GM19463 (cell line): Measurements from ENCODE around the gene NANOS2.

Source experiments
- ATAC-seq: cut with Tn5 transposase; IDR thresholded peaks from one replicate; pipeline ENCODE4 v1.9.1; 2021; ENCODE audit warnings: mild to moderate bottlenecking, moderate library complexity; ENCODE audit not compliant: unreplicated experiment

The NANOS2 gene

GRCh38 chr19:45913874-45914830 is at the start of gene NANOS2:
TSS of gene NANOS2 (minus strand) at chr19:45914778. CDS start at chr19:45914693, 85 bp downstream.
- no peak for ATAC-seq

- ATAC-seq, result no peak
Observed at GRCh38 chr19:45962021-45962420, 47.4 kb upstream of the NANOS2 start.

- ATAC-seq, result no peak
Observed at GRCh38 chr19:45960595-45961235, 46.1 kb upstream of the NANOS2 start.

- no peak for ATAC-seq
Observed at GRCh38 chr19:45959517-45960025, 45.0 kb upstream of the NANOS2 start.

GRCh38 chr19:45958769-45959516 is 44.4 kb upstream of the NANOS2 start:
- no peak for ATAC-seq

GRCh38 chr19:45958320-45958719 is 43.7 kb upstream of the NANOS2 start:
- ATAC-seq, result no peak

GRCh38 chr19:45955905-45956608 is 41.5 kb upstream of the NANOS2 start:
- ATAC-seq, result no peak

DNA sequence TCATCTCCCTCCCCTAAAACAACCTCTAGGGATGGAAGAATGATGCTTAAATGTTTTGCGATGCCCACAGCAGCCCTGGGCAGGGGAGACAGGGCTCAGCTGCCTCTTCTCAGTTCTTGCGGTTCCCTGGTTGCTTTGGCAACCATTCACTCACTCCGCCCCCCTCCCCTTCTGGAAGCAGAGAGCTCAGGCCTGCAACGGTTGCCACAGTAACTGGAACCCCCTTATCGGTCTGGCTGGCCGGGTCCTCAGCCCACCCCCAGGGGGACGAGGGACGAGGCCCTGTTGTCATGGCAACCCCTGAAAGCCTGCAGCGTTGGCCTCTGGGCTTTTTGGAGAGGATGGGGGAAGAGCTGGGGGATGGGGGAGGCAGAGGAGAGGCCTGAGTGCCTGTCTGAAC is 39.6 kb upstream of the NANOS2 start:
- ATAC-seq, result no peak

GRCh38 chr19:45953676-45954075 is 39.1 kb upstream of the NANOS2 start:
- no peak for ATAC-seq

DNA sequence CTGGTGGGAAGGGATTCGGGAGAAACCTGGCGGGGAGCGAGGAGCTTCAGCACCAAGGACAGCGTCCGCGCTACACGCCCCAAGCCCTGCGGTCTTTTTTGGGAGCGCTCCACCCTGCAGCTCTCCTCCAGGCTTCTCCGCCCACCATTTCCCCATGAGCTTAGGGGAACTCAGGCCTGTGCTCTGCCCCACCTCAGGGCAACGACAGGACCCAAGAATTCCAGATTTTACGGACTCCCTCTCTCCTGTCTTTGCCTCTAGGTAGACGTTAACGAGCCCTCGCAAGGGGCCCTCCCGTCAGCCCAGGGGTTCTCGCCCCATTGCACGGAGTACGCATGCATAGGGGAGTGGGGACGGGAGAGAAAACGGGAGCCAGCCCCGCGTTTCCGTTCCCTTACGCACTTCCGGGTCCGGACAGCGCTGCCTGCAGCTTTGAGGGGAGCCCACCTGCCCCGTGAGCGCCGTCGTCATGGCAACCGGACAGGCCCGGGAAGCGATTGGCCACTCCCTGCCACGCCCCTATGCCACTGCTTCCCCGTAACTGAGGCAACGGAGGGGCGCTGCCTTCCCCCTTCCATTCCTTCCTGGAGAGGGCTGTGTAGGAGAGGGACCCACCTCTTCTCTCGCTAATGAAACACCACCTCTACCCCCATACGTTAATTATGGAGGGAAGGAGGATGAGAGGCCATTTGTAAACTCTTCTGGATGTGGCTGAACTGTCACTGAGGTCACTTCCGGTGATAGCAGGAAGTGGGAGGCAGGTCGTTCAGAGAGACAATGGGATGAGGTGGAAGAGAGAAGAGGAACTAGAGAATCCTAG is 38.3 kb upstream of the NANOS2 start:
- no peak for ATAC-seq

- ATAC-seq, result no peak
Observed at GRCh38 chr19:45952341-45952685, 37.7 kb upstream of the NANOS2 start.

DNA sequence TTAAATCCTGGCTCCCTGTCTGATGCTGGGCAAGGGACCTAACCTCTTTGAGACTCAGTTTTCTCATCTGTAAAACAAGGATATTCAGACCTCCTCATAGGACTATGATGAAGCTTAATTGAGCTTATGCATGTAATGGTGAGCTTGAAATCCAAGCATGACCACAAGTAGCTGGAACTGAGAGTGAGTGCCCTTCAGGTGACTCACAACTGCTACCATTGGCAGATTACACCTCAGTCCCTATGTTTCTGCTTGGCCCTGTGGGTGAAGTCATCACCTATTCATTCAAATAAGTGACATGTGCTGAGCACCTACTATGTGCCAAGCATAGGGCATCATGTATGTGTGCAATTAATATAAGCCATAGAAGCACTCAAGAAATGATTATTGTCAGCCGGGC is 33.3 kb upstream of the NANOS2 start:
- ATAC-seq, result no peak

GRCh38 chr19:45940515-45940805 is 25.9 kb upstream of the NANOS2 start:
- ATAC-seq, result no peak

DNA sequence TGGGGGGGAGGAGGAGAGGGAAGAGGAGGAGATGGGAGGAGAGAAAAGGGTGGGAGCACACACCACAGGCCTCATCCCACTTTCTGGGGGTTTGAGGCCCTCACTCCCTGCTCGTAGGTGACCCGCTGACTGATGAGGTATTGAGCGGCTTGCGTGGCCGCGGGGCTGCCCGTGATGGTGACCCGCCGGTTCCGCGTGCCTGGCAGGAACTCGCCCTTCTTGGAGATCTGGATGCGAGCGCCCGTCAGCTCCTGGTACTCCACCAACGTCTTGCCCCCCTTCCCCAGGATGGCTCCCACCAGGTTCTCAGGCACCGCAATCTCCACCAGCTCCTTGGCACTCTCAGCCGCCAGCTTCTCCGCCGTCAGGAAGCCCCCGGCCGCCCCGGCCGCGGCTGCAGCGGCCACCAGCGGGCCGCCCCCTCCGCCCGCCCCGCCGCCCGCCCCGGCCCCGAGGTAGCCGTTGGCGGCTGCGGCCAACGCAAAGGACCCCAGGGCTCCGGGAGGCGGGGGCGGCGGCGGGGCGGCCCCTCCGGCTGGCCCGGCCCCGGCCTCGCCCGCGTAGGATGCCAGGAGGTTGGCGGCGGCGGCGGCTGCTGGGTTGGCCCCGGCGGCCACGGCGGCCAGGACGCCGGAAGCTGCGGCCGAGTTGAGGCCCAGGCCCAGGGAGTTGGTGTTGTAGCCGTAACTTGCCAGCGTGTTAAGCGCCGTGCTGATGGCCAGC is 25.4 kb upstream of the NANOS2 start:
- no peak for ATAC-seq

GRCh38 chr19:45938733-45939319 is 24.2 kb upstream of the NANOS2 start:
- no peak for ATAC-seq

GRCh38 chr19:45935267-45935666 is 20.7 kb upstream of the NANOS2 start:
- no peak for ATAC-seq

DNA sequence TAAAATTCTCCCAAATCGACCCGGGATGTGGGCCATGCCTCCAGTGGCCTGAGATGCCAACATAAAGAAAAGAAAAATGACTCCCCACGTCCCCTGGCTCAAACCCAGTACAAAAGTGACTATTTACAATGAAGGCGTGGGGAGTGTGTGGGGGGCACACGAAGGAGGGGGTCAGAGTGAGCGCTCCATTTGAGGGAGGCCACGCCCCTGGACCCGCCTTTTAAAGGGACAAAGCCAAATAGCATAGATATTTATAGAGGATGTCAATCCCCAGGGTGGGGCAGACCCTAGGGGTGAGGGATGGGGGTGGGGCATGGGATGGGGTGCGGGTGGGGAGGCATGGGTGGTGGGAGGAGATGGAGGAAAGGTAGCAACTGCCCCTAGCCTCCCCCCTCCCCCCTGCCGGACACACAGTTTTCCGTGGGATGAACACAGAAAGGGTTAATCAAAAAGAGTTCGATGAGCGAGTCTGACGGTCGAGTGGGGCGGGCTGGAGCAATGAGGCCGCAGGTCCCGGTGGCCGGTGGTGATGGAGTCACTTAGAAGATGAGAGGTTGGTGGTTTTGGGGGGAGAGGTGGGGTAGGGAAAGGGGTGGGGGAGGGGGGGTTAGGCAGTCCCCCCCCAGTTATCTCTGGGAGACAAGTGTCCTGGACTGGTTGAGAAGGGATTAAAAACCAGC is 20.1 kb upstream of the NANOS2 start:
- ATAC-seq, result no peak

- no peak for ATAC-seq
Observed at GRCh38 chr19:45933759-45934158, 19.2 kb upstream of the NANOS2 start.
